GM12875 (cell line): ENCODE measurements around the gene SPRING1.
A peak's percentile ranks its signal among the peaks of the same experiment; 100 is the strongest.

Experiments
- H3K4me3 ChIP-seq: one replicate; pipeline ENCODE4 v1.5.1; 2011; ENCODE audit warnings: low read depth, low read length, control low read depth
- CTCF ChIP-seq: IDR thresholded peaks from 2 replicates; pipeline ENCODE4 v1.5.1; 2011; ENCODE audit warnings: low read depth, mild to moderate bottlenecking, control low read depth, inconsistent platforms, low read length, moderate library complexity, borderline replicate concordance; ENCODE audit not compliant: insufficient read depth

Gene SPRING1

GRCh38 chr12:116697716-116698115, 40.2 kb downstream of the SPRING1 start:
- H3K4me3 ChIP-seq = no peak overlapping the region
- TF ChIP-seq CTCF = no peak

- TF ChIP-seq CTCF = peak; percentile 51; the same call in 1 of the 2 replicates
- H3K4me3 ChIP-seq = no peak overlapping the region
Observed at GRCh38 chr12:116697305-116697704, 40.6 kb downstream of the SPRING1 start.

GRCh38 chr12:116695464-116695725, 42.5 kb downstream of the SPRING1 start:
- H3K4me3 ChIP-seq = no peak overlapping the region
- TF ChIP-seq CTCF = no peak

GRCh38 chr12:116694653-116695463, 43.0 kb downstream of the SPRING1 start:
- H3K4me3 ChIP-seq = no peak overlapping the region
- TF ChIP-seq CTCF = no peak

GRCh38 chr12:116693286-116694227, 44.3 kb downstream of the SPRING1 start:
- H3K4me3 ChIP-seq = no peak overlapping the region
- TF ChIP-seq CTCF = no peak

GRCh38 chr12:116692605-116693004, 45.3 kb downstream of the SPRING1 start:
- no peak overlapping the region for H3K4me3 ChIP-seq
- no peak for TF ChIP-seq CTCF
